Aorta (tissue), 5 donors: ENCODE measurements around the gene ALAS1. TPM values are rescaled to one million over a fixed set of nuclear protein-coding genes. Genes with fewer than 3 reads are reported as not detected.

Experiments used
- ATAC-seq: fragments of 200-7000 bp; cut with Tn5 transposase; one replicate; pipeline ENCODE4 v1.9.1; 2022; ENCODE audit warnings: moderate library complexity; ENCODE audit not compliant: low FRiP score
- DNase-seq, 2 donors: peaks; one replicate each; pipeline ENCODE4 v3.0.0-alpha.2; 2020
- H3K27ac ChIP-seq, 2 donors: one replicate each; pipeline ENCODE4 v1.5.1; 2013; ENCODE audit warnings: low read length in 2 of 2, mild to moderate bottlenecking in 2 of 2, moderate library complexity in 2 of 2, control low read depth in 1 of 2, inconsistent platforms in 1 of 2, low read depth in 1 of 2
- H3K27me3 ChIP-seq, 2 donors: one replicate each; pipeline ENCODE4 v1.6.1; 2013; ENCODE audit warnings: control low read depth in 1 of 2, low read length in 1 of 2, mild to moderate bottlenecking in 1 of 2, moderate library complexity in 1 of 2; ENCODE audit not compliant: insufficient read depth in 2 of 2, control insufficient read depth in 1 of 2
- H3K36me3 ChIP-seq, 2 donors: one replicate each; pipeline ENCODE4 v1.6.1; 2013; ENCODE audit warnings: control low read depth in 1 of 2, low read length in 1 of 2, mild to moderate bottlenecking in 1 of 2; ENCODE audit not compliant: insufficient read depth in 2 of 2, control insufficient read depth in 1 of 2
- H3K4me1 ChIP-seq, 2 donors: one replicate each; pipeline ENCODE4 v1.6.1; 2013; ENCODE audit warnings: low read length in 2 of 2, control low read depth in 1 of 2, mild to moderate bottlenecking in 1 of 2, moderate library complexity in 1 of 2; ENCODE audit not compliant: insufficient read depth in 2 of 2, control insufficient read depth in 1 of 2
- H3K4me3 ChIP-seq, 2 donors: one replicate each; pipeline ENCODE4 v1.5.1; 2013; ENCODE audit warnings: low read length in 2 of 2, control low read depth in 1 of 2, mild to moderate bottlenecking in 1 of 2
- H3K9me3 ChIP-seq: one replicate; pipeline ENCODE4 v1.6.1; 2013; ENCODE audit warnings: mild to moderate bottlenecking, low read length; ENCODE audit not compliant: control insufficient read depth
- WGBS, 2 donors: extraction: QIAGEN DNeasy Blood & Tissue Kit; methylation state at CpG; one replicate each; pipeline ENCODE4 v1.1.7; 2013; 5-methylcytosine and 5-hydroxymethylcytosine counted together
- intact Hi-C, 2 donors: fragments of 100-400 bp; cut with DNase I; formaldehyde crosslinking; loops; one replicate each; pipeline versions ENCODE4 v1.14.2 to v1.15.0; 2022
- polyA plus RNA-seq, 2 donors: library from polyadenylated mRNA; stranded (reverse); fragments of 200-250 nt; gene quantifications; one replicate each; pipeline ENCODE4 v1.2.3, GENCODE V29; 2013
- total RNA-seq, 2 donors: library from RNA; stranded (reverse); fragmentation: NEBNext Ultra II Directional; extraction: Animal tissue kit (Norgen Biotek cat#: 25700); gene quantifications; one replicate each; pipeline ENCODE4 v1.2.1, GENCODE V29; 2021
- donor health status: healthy with polysubstance abuse.
- donor health status: Bipolar disorder and iron deficiency.
- donor health status: DM: no; HTN: no; CAD: no.
- donor health status: DM: no; HTN: no; CAD: no.
- donor health status: DM: yes; HTN: yes; CAD: no.

ALAS1 gene
- total and polyA plus RNA-seq, 4 donors = 14.4 to 34.5 (median 23.4) TPM

- H3K4me3 ChIP-seq = no peak overlapping the region
- DNase-seq (no peak), ATAC-seq (no peak)
- 77 to 80% methylated on average over 8 of the region's 8 CpGs for WGBS, 2 donors
- H3K9me3 ChIP-seq = no peaks in the 10 kb centered on the region
- H3K27ac ChIP-seq = no peak overlapping the region
- peaks cover 0 to 23% of the 10 kb centered on the region in 2 donors for H3K36me3 ChIP-seq
- no peaks in the 10 kb centered on the region for H3K27me3 ChIP-seq
- intact Hi-C loops = no loop called here
- H3K4me1 ChIP-seq = no peaks in the 10 kb centered on the region
These were observed 15.0 kb downstream of the ALAS1 start for GRCh38 chr3:52213005-52213404.

DNA sequence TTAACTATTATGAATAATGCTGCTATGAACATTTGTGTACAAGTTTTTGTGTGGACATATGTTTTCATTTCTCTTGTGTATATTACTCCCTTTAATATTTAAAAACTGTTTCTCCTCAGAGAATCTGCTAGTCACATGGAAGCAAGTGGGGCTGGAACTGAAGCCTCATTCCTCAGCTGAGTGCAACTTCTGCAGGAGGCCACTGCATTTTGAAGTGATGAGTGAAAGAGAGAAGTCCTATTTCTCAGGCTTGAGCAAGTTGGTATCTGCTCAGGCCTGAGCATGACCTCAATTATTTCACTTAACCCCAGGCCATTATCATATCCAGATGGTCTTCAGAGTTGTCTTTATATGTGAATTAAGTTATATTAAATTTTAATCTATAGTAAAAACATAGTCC, 15.9 kb downstream of the ALAS1 start:
- Histone ChIP-seq H3K36me3 (peaks cover 0 to 20% of the 10 kb centered on the region in 2 donors), H3K27ac (no peak overlapping the region), H3K4me1 (no peaks in the 10 kb centered on the region), H3K4me3 (no peak overlapping the region), H3K9me3 (no peaks in the 10 kb centered on the region), H3K27me3 (no peaks in the 10 kb centered on the region)
- DNase-seq (no peak), ATAC-seq (no peak)
- intact Hi-C loops = no loop called here

DNA sequence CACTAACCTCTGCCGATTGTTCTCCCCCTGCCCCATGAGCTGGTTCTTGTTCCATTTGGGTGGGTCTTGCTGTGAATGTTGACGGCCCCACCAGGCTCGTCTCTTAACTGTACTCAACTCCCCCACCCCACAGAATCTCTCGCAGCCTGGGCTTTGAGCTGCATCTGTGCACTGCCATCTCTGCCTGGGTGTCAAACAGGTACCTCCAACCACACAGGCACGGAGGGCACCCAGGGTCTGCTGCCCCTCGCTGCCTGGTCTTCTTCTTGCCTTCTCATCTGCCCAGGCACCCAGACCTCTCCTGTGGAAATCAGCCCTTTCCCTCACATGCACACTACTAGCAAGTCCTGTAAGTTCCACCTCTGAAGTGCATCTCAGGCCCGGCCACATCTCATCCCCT, 17.4 kb downstream of the ALAS1 start:
- Histone ChIP-seq H3K27me3 (no peaks in the 10 kb centered on the region), H3K4me1 (no peaks in the 10 kb centered on the region), H3K9me3 (no peaks in the 10 kb centered on the region), H3K36me3 (peaks cover 0 to 18% of the 10 kb centered on the region in 2 donors), H3K27ac (no peak overlapping the region), H3K4me3 (no peak overlapping the region)
- intact Hi-C loops = no loop called here
- no peak for DNase-seq
- no peak for ATAC-seq
- 92 to 93% methylated on average over 7 of the region's 7 CpGs for WGBS, 2 donors

DNA sequence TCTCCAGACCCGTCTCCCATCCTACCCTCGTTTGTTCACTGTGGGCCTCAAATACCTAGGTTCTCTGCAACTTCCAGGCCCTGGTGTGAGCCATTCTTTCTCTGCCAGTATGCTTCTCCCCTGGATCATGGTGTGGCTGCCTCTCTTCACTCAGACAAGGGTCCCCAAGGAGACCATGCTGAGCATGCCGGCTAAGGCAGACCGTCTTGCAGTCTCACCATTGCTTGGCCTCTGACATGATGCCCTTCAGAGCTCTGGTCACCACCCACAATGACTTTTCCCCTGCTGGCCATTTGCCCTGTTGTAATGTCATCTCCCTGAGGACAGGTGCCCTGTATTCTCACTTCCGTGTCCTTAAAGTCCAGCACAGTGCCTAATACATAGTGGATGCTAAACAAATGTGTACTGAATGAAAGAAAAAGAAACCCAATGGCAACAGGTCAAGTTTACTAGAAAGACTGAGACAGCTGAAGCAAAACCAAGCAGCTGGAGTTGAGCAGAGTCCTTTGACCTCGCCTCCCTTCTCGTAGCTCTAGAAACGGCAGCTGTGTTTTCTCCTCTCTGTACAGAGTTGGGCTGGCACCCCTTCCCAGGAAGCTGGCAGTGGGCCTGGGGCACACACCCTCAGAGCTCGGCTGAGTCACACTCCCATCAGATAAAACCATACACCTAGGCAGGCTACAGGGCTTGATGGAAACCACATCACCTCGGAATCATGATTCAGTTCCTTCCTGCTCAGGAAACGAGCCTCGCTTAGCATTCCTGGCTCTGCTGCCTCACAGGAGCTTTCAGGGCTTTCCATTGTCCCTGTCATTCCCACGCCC, 18.8 kb downstream of the ALAS1 start:
- Histone ChIP-seq H3K27ac (no peak overlapping the region), H3K4me1 (no peaks in the 10 kb centered on the region), H3K9me3 (no peaks in the 10 kb centered on the region), H3K36me3 (peaks cover 0 to 13% of the 10 kb centered on the region in 2 donors), H3K27me3 (no peaks in the 10 kb centered on the region), H3K4me3 (no peak overlapping the region)
- DNase-seq = peak in 1 of 2 donors; percentile 73
- peak; percentile 67 for ATAC-seq
- intact Hi-C loops = no loop called here
- WGBS, 2 donors = 46 to 47% methylated on average over 13 of the region's 13 CpGs

DNA sequence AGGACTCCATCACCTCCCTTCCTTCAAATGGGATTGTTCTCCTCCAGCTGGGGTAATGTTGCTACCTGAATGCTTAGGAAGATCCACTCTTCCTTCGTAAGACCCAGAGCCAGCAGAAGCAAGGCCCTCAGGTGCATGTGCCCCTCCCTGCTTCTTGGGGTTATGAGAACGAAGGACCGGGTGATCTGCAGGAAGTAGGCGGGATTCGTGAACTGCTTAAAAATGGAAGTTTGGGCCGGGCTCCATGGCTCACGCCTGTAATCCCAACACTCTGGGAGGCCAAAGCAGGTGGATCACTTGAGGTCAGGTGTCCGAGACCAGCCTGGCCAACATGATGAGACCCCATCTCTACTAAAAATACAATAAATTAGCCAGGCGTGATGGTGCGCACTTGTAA, 19.4 kb downstream of the ALAS1 start:
- Histone ChIP-seq H3K4me1 (no peaks in the 10 kb centered on the region), H3K27me3 (no peaks in the 10 kb centered on the region), H3K9me3 (no peaks in the 10 kb centered on the region), H3K36me3 (peaks cover 0 to 13% of the 10 kb centered on the region in 2 donors), H3K27ac (no peak overlapping the region), H3K4me3 (no peak overlapping the region)
- DNase-seq (no peak), ATAC-seq (no peak)
- intact Hi-C loops = no loop called here
- 90% methylated on average over 10 of the region's 10 CpGs for WGBS, 2 donors

GRCh38 chr3:52218026-52218425, 20.1 kb downstream of the ALAS1 start:
- intact Hi-C loops = loop anchor here in 1 of 2 donors (2.0 kb wide), 1 partner anchor 125 kb away; no protein-coding TSS in a partner anchor

DNA sequence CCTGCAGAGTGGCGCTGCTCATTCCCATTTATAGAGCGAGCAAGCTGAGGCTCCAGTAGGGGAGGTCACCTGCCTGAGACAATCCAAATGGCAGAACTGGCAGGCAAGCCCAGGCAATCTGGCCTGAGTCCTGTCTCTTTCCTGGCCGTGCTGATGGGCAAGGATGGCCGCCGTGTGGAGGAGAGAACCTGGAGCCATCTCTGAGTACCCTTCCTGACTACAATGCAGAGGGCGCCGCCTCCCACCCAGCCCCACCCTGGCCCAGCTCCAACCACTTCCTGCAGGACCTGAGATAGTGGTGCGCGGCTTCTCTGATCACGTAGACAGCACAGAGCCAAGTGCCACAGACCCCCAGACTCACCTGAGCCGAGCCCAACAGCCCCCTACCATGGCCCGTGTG, 20.5 kb downstream of the ALAS1 start:
- H3K36me3 ChIP-seq = peaks cover 0 to 9% of the 10 kb centered on the region in 2 donors
- H3K9me3 ChIP-seq = no peaks in the 10 kb centered on the region
- no peaks in the 10 kb centered on the region for H3K27me3 ChIP-seq
- ATAC-seq (no peak), DNase-seq (no peak)
- intact Hi-C loops = loop anchor here in 1 of 2 donors (2.0 kb wide), 1 partner anchor 124 kb away; no protein-coding TSS in a partner anchor
- H3K27ac ChIP-seq = no peak overlapping the region
- 81 to 82% methylated on average over 12 of the region's 12 CpGs for WGBS, 2 donors
- H3K4me3 ChIP-seq = no peak overlapping the region
- no peaks in the 10 kb centered on the region for H3K4me1 ChIP-seq

More at GRCh38 chr3:52218026-52218425, 20.1 kb downstream of the ALAS1 start:
- Histone ChIP-seq H3K9me3 (no peaks in the 10 kb centered on the region), H3K27ac (no peak overlapping the region), H3K27me3 (no peaks in the 10 kb centered on the region), H3K36me3 (peaks cover 0 to 10% of the 10 kb centered on the region in 2 donors), H3K4me3 (no peak overlapping the region), H3K4me1 (no peaks in the 10 kb centered on the region)
- DNase-seq (no peak), ATAC-seq (no peak)
- WGBS, 2 donors = 84 to 89% methylated on average over 3 of the region's 3 CpGs

DNA sequence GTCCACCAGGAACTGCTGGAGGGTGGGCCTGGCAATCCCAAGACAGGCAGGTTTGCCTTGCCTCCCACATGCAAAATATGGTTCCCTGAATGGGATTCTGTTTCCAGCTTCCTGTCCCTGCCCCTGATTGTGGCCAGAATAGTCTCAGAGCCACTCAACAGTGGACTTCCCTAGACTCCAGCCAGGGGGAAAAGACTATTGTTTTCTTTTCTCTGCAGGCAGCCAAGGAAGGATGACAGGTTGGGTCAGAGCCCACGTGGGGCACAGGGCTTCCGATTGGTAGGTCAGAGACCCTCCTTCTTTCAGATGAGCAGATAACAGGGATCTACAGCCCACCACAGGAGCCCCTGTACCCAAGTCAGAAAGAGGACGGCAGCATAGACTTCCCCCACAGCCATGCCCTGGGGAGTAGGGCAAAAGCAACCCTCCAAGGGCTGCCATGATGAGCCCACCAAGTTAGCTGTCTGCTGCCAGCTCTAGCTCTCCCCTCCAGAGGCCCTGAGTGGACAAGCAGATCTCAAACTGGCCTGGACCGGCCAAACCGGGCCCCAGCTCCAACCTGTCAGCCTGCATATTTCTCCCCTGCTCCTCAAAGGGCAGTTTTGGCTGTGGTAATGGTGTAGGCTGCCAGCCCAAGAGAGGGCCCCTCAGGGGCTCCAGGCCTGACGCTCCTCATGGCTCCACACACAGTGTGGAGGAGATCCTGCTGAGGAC, 21.1 kb downstream of the ALAS1 start:
- Histone ChIP-seq H3K4me3 (no peak overlapping the region), H3K36me3 (peaks cover 0 to 8% of the 10 kb centered on the region in 2 donors), H3K4me1 (no peaks in the 10 kb centered on the region), H3K27ac (no peak overlapping the region), H3K9me3 (no peaks in the 10 kb centered on the region), H3K27me3 (no peaks in the 10 kb centered on the region)
- no peak for ATAC-seq
- intact Hi-C loops = loop anchor here in 1 of 2 donors (2.0 kb wide), 1 partner anchor 124 kb away; no protein-coding TSS in a partner anchor
- DNase-seq = no peak
- 24 to 26% methylated on average over 6 of the region's 6 CpGs for WGBS, 2 donors
